ENCODE results near the gene OLFM1.
A peak's percentile ranks its signal among the peaks of the same experiment; 100 is the strongest.

OLFM1 gene

DNA sequence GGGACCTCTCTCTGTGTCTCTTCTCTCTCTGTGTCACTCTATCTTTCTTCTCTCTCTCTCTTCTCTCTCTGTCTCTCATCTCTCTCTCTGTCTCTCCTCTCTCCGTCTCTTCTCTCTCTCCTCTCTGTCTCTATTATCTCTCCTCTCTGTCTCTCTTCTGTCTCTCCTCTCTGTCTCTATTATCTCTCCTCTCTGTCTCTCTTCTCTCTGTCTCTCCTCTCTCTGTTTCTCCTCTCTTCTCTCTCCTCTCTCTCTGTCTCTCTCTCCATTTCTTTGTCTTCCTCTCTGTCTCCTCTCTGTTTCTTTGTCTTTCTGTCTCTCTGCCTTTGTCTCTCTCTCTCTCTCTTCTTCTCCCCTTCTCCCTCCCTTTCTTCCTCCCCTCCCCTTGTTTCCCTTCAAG lies 3.2 kb upstream of the OLFM1 start:
- Histone ChIP-seq H3K27me3 (ENCODE audit: insufficient read depth, low read length) (peaks cover 37% of the 10 kb centered on the region), H3K4me1 (ENCODE audit: control insufficient read depth, insufficient read depth, low read length, unreplicated experiment) (no peaks in the 10 kb centered on the region), H3K27ac (ENCODE audit: low read depth, low read length) (no peak overlapping the region), H3K4me3 (ENCODE audit: low read depth, low read length) (no peak overlapping the region), H2AFZ (ENCODE audit: low read length, unreplicated experiment) (no peak overlapping the region), H3K79me2 (ENCODE audit: control insufficient read depth, insufficient read depth, low read length, unreplicated experiment) (no peaks in the 10 kb centered on the region), H3K36me3 (ENCODE audit: insufficient read depth, low read length) (no peaks in the 10 kb centered on the region)

DNA sequence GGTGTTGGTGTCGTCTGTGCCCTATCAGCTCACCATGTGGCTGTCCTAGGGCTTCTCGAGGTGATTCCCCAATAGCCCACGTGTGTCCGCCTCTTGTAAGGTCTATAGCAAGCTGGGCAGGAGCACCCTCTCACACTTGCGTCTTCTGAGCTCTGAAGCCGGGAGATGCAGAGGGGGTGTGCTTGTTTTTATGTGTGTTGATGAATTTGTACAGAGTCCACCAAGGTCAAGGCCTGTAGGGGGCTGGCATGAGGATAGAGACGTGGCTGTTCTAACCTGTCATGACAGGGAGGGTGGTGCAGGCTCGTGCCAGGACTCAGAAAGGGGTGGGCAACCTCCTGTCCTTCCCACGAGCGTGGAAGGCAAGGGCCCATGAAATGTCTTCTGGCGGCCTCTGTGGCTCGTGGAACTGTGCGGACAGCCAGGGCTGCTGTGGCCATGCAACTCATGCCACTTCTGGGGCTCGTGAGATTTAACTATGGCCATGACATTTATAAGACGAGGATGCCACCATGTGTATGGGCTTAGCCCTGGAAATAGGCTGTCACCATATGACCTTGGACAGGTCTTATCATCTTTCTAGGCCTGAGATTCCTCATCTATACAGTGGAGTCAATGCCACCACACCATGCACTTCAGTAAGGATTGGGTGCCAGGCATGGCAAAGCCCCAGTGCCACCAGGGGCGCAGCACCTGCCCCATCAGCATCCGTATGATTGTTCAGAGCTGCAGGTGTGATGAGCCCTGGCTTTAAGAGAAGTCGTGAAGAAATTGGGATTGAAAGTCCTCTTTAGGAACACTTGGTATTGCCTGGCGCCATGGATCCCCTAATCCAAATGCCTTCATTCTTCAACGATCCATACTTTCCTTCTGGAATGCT lies 2.3 kb upstream of the OLFM1 start:
- no peak overlapping the region for H3K27ac ChIP-seq (ENCODE audit: low read depth, low read length)

DNA sequence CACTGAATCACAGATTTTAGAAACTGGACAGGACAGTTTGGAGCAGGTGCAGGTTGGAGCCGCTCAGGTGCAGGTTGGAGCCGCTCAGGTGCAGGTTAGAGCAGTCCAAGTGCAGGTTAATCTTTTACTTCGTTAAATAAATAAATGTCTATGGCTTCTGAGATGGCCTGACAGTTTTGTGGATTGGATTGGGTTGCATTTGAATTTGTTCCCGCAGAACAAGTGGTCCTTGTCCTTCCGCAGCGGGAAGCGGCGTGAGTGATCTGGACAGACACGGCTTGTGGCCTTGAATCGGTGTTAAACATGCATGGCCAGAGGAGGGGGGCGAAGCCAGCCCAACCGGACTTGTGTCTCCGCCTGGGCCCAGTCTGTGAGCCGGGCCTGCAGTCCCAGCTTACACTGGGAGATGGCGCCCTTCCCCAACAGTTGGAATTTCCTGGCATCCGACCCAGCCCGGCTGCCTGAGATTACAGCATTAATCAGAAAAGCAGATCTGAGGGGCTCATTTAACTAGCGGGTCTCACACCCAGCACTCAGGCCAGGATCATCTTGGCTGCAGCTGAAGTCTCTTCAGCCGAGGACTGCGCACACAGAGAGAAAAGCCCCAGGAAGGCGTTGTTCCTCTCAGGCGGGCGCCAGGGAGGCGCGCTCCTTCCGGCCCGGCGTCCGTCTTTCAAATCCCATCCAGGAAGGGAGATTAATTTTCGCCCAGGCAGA lies 1.5 kb upstream of the OLFM1 start:
- Histone ChIP-seq H2AFZ (ENCODE audit: low read length, unreplicated experiment) (no peak overlapping the region), H3K27me3 (ENCODE audit: insufficient read depth, low read length) (peaks cover 44% of the 10 kb centered on the region), H3K36me3 (ENCODE audit: insufficient read depth, low read length) (no peaks in the 10 kb centered on the region), H3K79me2 (ENCODE audit: control insufficient read depth, insufficient read depth, low read length, unreplicated experiment) (no peaks in the 10 kb centered on the region), H3K4me3 (ENCODE audit: low read depth, low read length) (peak overlapping the region; percentile 70), H3K27ac (ENCODE audit: low read depth, low read length) (no peak overlapping the region), H3K4me1 (ENCODE audit: control insufficient read depth, insufficient read depth, low read length, unreplicated experiment) (no peaks in the 10 kb centered on the region)

More for the DNA sequence above, 2.3 kb upstream of the OLFM1 start:
- H3K4me3 ChIP-seq (ENCODE audit: low read depth, low read length), result no peak overlapping the region
- no peaks in the 10 kb centered on the region for H3K4me1 ChIP-seq (ENCODE audit: control insufficient read depth, insufficient read depth, low read length, unreplicated experiment)
- H3K27me3 ChIP-seq (ENCODE audit: insufficient read depth, low read length), result peaks cover 44% of the 10 kb centered on the region
- no peaks in the 10 kb centered on the region for H3K79me2 ChIP-seq (ENCODE audit: control insufficient read depth, insufficient read depth, low read length, unreplicated experiment)
- no peak overlapping the region for H2AFZ ChIP-seq (ENCODE audit: low read length, unreplicated experiment)
- H3K36me3 ChIP-seq (ENCODE audit: insufficient read depth, low read length), result no peaks in the 10 kb centered on the region

DNA sequence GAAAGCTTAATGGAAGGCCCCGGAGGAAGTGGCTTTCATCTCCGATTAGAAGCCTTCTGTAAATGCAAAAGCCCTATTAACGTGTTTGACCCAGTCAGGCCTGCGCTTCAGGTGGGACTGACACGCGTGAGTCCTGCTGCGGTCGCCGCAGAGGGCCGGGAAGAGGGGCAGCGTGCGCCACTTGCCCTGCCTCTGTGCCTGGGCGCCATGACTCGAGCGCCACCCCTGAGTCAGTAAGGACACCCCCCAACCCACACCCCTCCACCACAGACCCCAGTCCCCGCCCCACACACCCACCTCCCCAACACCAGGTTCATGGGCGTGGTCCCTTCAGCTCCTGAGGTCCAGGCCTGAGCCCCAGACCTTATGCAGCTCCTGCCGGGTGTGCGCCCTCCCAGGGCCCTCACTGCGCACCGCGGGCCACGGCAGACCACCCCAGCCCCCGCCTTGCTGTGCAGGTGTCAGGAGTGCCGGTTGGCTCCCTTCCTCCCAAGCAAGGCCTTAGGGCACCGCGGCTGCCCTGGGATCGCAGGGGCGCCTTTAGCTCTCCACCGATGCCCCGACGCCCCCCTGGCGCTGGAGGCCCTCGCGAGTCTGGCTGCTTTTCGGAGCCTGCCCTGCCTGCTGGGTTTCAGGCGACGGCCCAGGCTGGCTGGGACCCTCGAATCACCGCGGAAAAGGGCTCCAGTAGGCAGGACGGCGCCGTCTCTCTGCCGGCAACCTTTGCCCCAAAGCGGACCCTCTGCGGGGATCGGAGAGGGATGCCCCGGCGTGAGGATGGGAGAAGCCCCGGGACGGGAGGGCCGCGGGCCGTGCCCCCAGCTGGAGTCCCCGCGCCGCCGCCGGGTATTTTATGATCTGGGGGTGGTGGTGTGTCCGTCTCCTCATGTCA lies 625 bp upstream of the OLFM1 start:
- H3K79me2 ChIP-seq (ENCODE audit: control insufficient read depth, insufficient read depth, low read length, unreplicated experiment), result no peaks in the 10 kb centered on the region
- H3K36me3 ChIP-seq (ENCODE audit: insufficient read depth, low read length), result no peaks in the 10 kb centered on the region
- H3K4me1 ChIP-seq (ENCODE audit: control insufficient read depth, insufficient read depth, low read length, unreplicated experiment), result no peaks in the 10 kb centered on the region
- H3K27ac ChIP-seq (ENCODE audit: low read depth, low read length), result no peak overlapping the region
- H3K4me3 ChIP-seq (ENCODE audit: low read depth, low read length), result peak overlapping the region; percentile 70
- peaks cover 44% of the 10 kb centered on the region for H3K27me3 ChIP-seq (ENCODE audit: insufficient read depth, low read length)
- peak overlapping the region; percentile 14 for H2AFZ ChIP-seq (ENCODE audit: low read length, unreplicated experiment)

DNA sequence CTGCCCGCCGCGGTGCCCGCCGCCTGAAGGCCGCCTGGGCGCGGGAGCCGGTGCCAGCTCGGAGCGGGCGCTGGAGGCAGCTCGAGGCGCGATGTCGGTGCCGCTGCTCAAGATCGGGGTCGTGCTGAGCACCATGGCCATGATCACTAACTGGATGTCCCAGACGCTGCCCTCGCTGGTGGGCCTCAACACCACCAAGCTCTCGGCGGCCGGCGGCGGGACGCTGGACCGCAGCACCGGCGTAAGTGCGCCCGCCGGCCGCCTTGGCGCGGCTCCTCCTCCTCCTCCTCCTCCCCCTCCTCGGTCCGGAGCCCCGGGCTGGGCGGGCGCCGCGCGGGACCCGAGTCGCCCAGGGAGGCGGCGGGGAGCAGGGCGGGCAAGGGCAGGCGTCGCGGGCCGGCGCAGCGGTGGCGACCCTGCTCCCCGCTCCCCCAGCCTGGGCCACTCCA lies 455 bp downstream of the OLFM1 start:
- Histone ChIP-seq H2AFZ (ENCODE audit: low read length, unreplicated experiment) (no peak overlapping the region), H3K4me1 (ENCODE audit: control insufficient read depth, insufficient read depth, low read length, unreplicated experiment) (no peaks in the 10 kb centered on the region), H3K79me2 (ENCODE audit: control insufficient read depth, insufficient read depth, low read length, unreplicated experiment) (no peaks in the 10 kb centered on the region), H3K27me3 (ENCODE audit: insufficient read depth, low read length) (peaks cover 44% of the 10 kb centered on the region), H3K36me3 (ENCODE audit: insufficient read depth, low read length) (no peaks in the 10 kb centered on the region), H3K4me3 (ENCODE audit: low read depth, low read length) (peak overlapping the region; percentile 63), H3K27ac (ENCODE audit: low read depth, low read length) (no peak overlapping the region)

DNA sequence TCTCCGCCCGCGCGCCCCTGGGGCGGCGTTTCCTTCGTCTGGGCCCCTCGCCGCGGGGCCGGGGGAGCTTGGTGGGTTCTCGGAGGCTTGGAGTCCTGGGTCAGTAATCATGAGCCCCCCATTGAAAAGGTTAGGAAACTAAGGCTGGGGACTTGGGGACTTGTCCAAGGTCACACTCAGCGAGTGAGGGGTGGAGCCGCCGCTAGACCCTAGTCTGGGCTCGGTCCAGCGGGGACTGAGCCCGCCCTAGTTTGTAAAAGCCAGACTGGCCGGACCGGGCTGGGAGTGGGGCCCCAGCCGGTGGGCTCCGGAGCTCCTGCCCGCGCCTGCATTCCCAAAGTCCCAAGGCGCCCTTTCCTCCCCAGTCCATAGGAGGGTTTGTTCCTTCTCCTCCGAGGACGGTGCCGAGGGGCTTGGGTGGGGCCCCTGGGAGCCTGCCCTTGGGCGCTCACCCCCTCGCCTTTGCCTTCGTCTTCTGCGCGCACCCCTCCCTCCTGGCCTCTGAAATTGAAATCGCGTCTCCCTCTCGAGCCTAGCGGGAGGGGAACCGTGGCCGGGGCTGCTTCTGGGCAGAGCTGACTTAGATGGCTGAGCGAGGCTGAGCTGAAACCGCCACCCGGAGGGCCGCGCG lies 995 bp downstream of the OLFM1 start:
- Histone ChIP-seq H3K36me3 (ENCODE audit: insufficient read depth, low read length) (no peaks in the 10 kb centered on the region), H3K27me3 (ENCODE audit: insufficient read depth, low read length) (peaks cover 44% of the 10 kb centered on the region), H3K79me2 (ENCODE audit: control insufficient read depth, insufficient read depth, low read length, unreplicated experiment) (no peaks in the 10 kb centered on the region), H2AFZ (ENCODE audit: low read length, unreplicated experiment) (no peak overlapping the region), H3K4me1 (ENCODE audit: control insufficient read depth, insufficient read depth, low read length, unreplicated experiment) (no peaks in the 10 kb centered on the region), H3K4me3 (ENCODE audit: low read depth, low read length) (peak overlapping the region; percentile 63; the same call in 1 of the 2 replicates), H3K27ac (ENCODE audit: low read depth, low read length) (no peak overlapping the region)

DNA sequence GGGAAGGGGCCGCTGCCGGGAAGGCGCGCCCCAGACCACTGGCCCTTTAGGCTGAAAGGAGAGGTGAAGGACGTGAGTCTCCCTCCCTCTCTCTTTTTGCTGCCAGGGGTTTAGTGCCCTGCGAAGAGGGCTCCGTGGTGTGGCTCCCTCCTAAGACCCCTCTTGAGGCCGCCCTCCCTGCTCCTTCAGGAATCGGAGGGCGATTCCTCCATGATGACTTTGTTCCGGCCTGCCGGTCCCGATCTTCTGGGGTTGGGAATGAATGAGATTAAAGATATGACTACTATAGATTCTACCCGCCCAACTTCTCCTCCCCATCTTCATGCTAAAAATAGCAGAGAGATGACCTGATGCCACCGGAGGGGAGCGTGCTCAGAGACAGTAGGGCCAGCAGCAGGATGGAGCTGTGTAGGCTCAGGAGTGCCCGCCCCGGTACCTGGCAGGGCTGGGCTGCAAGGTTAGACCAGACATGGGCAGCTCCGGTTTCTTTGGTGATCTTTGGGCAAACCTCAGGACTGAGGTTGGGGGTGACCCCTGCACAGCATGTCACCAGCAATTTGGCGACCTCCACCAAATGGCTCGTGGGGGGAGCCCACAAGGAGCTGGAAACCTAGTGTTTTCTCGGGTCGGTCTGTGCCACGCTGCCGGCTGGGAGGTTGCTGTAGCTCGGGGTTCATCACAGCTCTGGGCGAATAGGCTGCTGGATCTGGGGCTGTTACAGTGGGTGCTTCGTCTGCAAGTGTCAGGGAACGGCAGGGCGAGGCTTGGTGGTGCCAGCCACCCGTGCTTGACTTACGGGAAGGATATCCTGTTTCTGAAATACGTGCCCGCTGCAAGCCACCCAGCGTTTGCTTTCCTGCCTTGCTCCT lies 1.7 kb downstream of the OLFM1 start:
- H3K27me3 ChIP-seq (ENCODE audit: insufficient read depth, low read length), result peaks cover 39% of the 10 kb centered on the region
- H3K4me3 ChIP-seq (ENCODE audit: low read depth, low read length), result no peak overlapping the region
- no peak overlapping the region for H2AFZ ChIP-seq (ENCODE audit: low read length, unreplicated experiment)
- no peaks in the 10 kb centered on the region for H3K79me2 ChIP-seq (ENCODE audit: control insufficient read depth, insufficient read depth, low read length, unreplicated experiment)
- no peaks in the 10 kb centered on the region for H3K4me1 ChIP-seq (ENCODE audit: control insufficient read depth, insufficient read depth, low read length, unreplicated experiment)
- no peak overlapping the region for H3K27ac ChIP-seq (ENCODE audit: low read depth, low read length)
- H3K36me3 ChIP-seq (ENCODE audit: insufficient read depth, low read length), result no peaks in the 10 kb centered on the region

DNA sequence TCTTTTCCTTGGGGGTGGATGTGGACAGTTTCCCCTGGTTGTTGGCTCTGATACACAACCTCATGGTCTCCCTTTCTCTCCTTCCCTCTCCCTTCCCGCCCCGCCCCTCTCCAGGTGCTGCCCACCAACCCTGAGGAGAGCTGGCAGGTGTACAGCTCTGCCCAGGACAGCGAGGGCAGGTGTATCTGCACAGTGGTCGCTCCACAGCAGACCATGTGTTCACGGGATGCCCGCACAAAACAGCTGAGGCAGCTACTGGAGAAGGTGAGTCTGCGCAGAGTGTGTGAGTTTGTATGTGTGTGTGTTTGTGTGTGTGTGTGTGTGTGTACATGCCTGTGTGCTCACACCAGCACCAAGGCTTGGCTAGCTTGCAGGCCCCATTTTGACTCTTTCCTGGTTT lies 2.6 kb downstream of the OLFM1 start:
- Histone ChIP-seq H3K4me3 (ENCODE audit: low read depth, low read length) (no peak overlapping the region), H2AFZ (ENCODE audit: low read length, unreplicated experiment) (no peak overlapping the region), H3K79me2 (ENCODE audit: control insufficient read depth, insufficient read depth, low read length, unreplicated experiment) (no peaks in the 10 kb centered on the region), H3K36me3 (ENCODE audit: insufficient read depth, low read length) (no peaks in the 10 kb centered on the region), H3K4me1 (ENCODE audit: control insufficient read depth, insufficient read depth, low read length, unreplicated experiment) (no peaks in the 10 kb centered on the region), H3K27me3 (ENCODE audit: insufficient read depth, low read length) (peaks cover 39% of the 10 kb centered on the region), H3K27ac (ENCODE audit: low read depth, low read length) (no peak overlapping the region)

DNA sequence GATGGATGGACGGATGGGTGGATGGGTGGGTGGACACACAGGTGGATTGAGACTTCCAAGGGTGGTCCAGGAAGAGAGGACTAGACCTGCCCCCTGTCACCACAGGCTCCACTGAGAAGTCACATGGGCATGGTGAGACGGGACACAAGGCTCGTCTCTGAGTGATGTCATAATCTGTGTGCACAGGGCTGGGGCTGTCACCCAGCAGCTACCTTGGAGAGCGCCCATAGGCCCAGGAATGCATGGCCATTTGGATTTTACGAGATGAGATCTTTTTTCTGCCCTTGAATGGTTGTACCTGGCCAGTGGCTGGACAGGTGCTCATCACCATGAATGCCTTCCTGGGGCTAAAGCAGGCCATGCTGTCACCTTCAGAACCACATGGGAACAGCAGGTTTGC lies 3.1 kb downstream of the OLFM1 start:
- no peak overlapping the region for H2AFZ ChIP-seq (ENCODE audit: low read length, unreplicated experiment)
- H3K36me3 ChIP-seq (ENCODE audit: insufficient read depth, low read length), result no peaks in the 10 kb centered on the region
- H3K79me2 ChIP-seq (ENCODE audit: control insufficient read depth, insufficient read depth, low read length, unreplicated experiment), result no peaks in the 10 kb centered on the region
- no peak overlapping the region for H3K27ac ChIP-seq (ENCODE audit: low read depth, low read length)
- peaks cover 39% of the 10 kb centered on the region for H3K27me3 ChIP-seq (ENCODE audit: insufficient read depth, low read length)
- H3K4me1 ChIP-seq (ENCODE audit: control insufficient read depth, insufficient read depth, low read length, unreplicated experiment), result no peaks in the 10 kb centered on the region
- no peak overlapping the region for H3K4me3 ChIP-seq (ENCODE audit: low read depth, low read length)

Data from ACC112 (cell line).